HG03565 (cell line): ENCODE measurements around the gene PCDHB8.
"Not testable (repeated sequence)": the region's sequence is repeated elsewhere in the genome, so short reads cannot be mapped to it uniquely, and the experiment has no call there.

Experiments
- ATAC-seq: cut with Tn5 transposase; IDR thresholded peaks from one replicate; pipeline ENCODE4 v1.9.1; 2021; ENCODE audit warnings: mild to moderate bottlenecking, moderate library complexity; ENCODE audit not compliant: unreplicated experiment

Gene PCDHB8

DNA sequence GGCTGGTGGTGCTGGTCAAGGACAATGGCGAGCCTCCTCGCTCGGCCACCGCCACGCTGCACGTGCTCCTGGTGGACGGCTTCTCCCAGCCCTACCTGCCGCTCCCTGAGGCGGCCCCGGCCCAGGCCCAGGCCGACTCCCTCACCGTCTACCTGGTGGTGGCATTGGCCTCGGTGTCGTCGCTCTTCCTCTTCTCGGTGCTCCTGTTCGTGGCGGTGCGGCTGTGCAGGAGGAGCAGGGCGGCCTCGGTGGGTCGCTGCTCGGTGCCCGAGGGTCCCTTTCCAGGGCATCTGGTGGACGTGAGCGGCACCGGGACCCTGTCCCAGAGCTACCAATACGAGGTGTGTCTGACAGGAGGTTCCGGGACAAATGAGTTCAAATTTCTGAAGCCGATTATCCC lies 47.8 kb downstream of the PCDHB8 start:
- ATAC-seq: not testable (repeated sequence)
